Natural killer cell (primary cell): Measurements from ENCODE around the gene PGRMC1. TPM values are rescaled to one million over a fixed set of nuclear protein-coding genes. Genes with fewer than 3 reads are reported as not detected.
A peak's percentile ranks its signal among the peaks of the same experiment; 100 is the strongest.
"Not testable (repeated sequence)": the region's sequence is repeated elsewhere in the genome, so short reads cannot be mapped to it uniquely, and the experiment has no call there.

Experiments used
- ATAC-seq, 3 donors: fragments of 150-1000 bp in 2 of 3; fragments of 200-7000 bp in 1 of 3; cut with Tn5 transposase; 1 replicate in 1 of 3; 2 replicates in 2 of 3; pipeline ENCODE4 v1.10.0; 2021; ENCODE audit warnings: mild to moderate bottlenecking in 2 of 3, moderate library complexity in 2 of 3
- DNase-seq, 2 donors: peaks; one replicate each; pipeline versions ENCODE4 v3.0.0 to v3.0.0-alpha.2; 2013 to 2021; ENCODE audit warnings: mixed read lengths in 1 of 2
- H3K27ac ChIP-seq: one replicate; pipeline ENCODE4 v1.5.1; 2013; ENCODE audit warnings: mild to moderate bottlenecking, low read length
- H3K27me3 ChIP-seq: one replicate; pipeline ENCODE4 v1.6.1; 2013; ENCODE audit warnings: low read length; ENCODE audit not compliant: control insufficient read depth, insufficient read depth
- H3K36me3 ChIP-seq: one replicate; pipeline ENCODE4 v1.6.1; 2013; ENCODE audit warnings: low read length; ENCODE audit not compliant: control insufficient read depth, insufficient read depth
- H3K4me1 ChIP-seq: one replicate; pipeline ENCODE4 v1.6.1; 2013; ENCODE audit warnings: low read length; ENCODE audit not compliant: control insufficient read depth, insufficient read depth
- H3K4me3 ChIP-seq: one replicate; pipeline ENCODE4 v1.5.1; 2013; ENCODE audit warnings: low read length
- H3K9me3 ChIP-seq: one replicate; pipeline ENCODE4 v1.6.1; 2013; ENCODE audit warnings: low read length; ENCODE audit not compliant: control insufficient read depth, insufficient read depth
- H3K27ac Mint-ChIP-seq, 2 donors: one replicate each; pipeline ENCODE4 v1.8.0; 2022; ENCODE audit warnings: mild to moderate bottlenecking in 2 of 2, mixed read lengths in 2 of 2, moderate library complexity in 1 of 2
- H3K27me3 Mint-ChIP-seq, 2 donors: one replicate each; pipeline ENCODE4 v1.8.0; 2022; ENCODE audit warnings: low read depth in 2 of 2, mixed read lengths in 2 of 2
- H3K36me3 Mint-ChIP-seq: one replicate; pipeline ENCODE4 v1.8.0; 2022; ENCODE audit warnings: mixed read lengths
- H3K4me1 Mint-ChIP-seq, 2 donors: one replicate each; pipeline ENCODE4 v1.8.0; 2022; ENCODE audit warnings: mixed read lengths in 2 of 2
- H3K4me3 Mint-ChIP-seq: one replicate; pipeline ENCODE4 v1.8.0; 2022; ENCODE audit warnings: mild to moderate bottlenecking, moderate library complexity, mixed read lengths
- H3K9me3 Mint-ChIP-seq, 2 donors: one replicate each; pipeline ENCODE4 v1.8.0; 2022; ENCODE audit warnings: mixed read lengths in 2 of 2
- WGBS: methylation state at CpG from one replicate; pipeline ENCODE4 v1.1.7; 2013; ENCODE audit warnings: missing lambda C conversion rate; ENCODE audit not compliant: insufficient coverage; 5-methylcytosine and 5-hydroxymethylcytosine counted together
- intact Hi-C: fragments of 100-400 bp; cut with micrococcal nuclease; formaldehyde crosslinking; loops from one replicate; pipeline ENCODE4 v1.14.2; 2022
- total RNA-seq, 4 donors: library from RNA; stranded (reverse); fragments of 120-200 nt in 1 of 4; gene quantifications; one replicate each; pipeline versions ENCODE4 v1.2.3 to v1.2.4, GENCODE V29; 2013 to 2022
- TF ChIP-seq, protein P1 (sequence below): fragments of 200-600 bp; IDR thresholded peaks from one replicate; pipeline ENCODE4 v1.8.0; 2022; ENCODE audit warnings: antibody characterized with exemption

Gene PGRMC1
- total RNA-seq, 3 donors from 2014 or later (not counting 1 experiment from before 2014, with no cell fraction given), result 11.5 to 13.6 (median 13.2) TPM

- intact Hi-C loops, result no loop called here
- peaks cover 9 to 18% of the 10 kb centered on the region in 2 donors for H3K27me3 Mint-ChIP-seq
- TF ChIP-seq, protein P1, sequence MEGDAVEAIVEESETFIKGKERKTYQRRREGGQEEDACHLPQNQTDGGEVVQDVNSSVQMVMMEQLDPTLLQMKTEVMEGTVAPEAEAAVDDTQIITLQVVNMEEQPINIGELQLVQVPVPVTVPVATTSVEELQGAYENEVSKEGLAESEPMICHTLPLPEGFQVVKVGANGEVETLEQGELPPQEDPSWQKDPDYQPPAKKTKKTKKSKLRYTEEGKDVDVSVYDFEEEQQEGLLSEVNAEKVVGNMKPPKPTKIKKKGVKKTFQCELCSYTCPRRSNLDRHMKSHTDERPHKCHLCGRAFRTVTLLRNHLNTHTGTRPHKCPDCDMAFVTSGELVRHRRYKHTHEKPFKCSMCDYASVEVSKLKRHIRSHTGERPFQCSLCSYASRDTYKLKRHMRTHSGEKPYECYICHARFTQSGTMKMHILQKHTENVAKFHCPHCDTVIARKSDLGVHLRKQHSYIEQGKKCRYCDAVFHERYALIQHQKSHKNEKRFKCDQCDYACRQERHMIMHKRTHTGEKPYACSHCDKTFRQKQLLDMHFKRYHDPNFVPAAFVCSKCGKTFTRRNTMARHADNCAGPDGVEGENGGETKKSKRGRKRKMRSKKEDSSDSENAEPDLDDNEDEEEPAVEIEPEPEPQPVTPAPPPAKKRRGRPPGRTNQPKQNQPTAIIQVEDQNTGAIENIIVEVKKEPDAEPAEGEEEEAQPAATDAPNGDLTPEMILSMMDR, result no peak
These were observed 16.6 kb downstream of the PGRMC1 start for GRCh38 chrX:119252716-119253115.

DNA sequence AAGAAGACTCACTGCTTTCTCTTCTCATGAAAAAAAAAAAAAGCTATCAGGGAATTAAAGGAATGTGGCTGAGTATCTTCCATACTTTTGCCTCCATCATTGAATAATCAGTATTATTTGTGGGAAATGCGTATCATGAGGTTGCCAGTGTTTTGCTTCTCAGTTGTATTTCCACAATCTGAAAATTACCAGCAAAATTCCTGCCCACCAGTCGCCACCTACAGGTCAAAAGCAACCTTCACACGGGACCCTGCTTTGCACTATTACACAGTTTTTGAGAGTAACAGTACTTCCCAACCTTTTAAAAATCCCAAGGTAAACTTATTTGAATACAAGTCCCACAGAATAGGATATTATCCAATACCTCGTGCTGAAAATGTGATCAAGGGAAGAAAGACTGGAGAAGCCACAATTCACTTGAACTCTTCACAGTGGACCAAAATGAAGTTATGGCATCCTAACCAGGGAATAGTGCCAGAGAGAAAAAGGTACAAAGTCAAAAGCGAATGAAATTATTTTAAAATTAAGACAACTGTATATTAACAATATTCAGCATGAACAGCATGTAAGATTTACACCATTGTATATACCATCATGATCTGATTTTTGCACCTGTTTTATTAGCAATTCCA is 30.4 kb downstream of the PGRMC1 start:
- H3K27me3 Mint-ChIP-seq, result peaks cover 5 to 29% of the 10 kb centered on the region in 2 donors
- intact Hi-C loops, result loop anchor here (1.0 kb wide), 1 partner anchor 147 kb away; no protein-coding TSS in a partner anchor
- WGBS, result 0% methylated on average over 2 of the region's 5 CpGs
- no peak overlapping the region for H3K4me3 ChIP-seq
- H3K27me3 ChIP-seq, result peaks cover 3% of the 10 kb centered on the region
- no peaks in the 10 kb centered on the region for H3K4me1 ChIP-seq
- ATAC-seq, result peak in 1 of 3 donors; percentile 54
- H3K9me3 Mint-ChIP-seq, result no peaks in the 10 kb centered on the region
- no peaks in the 10 kb centered on the region for H3K4me1 Mint-ChIP-seq
- no peaks in the 10 kb centered on the region for H3K9me3 ChIP-seq
- H3K36me3 Mint-ChIP-seq, result no peaks in the 10 kb centered on the region
- H3K36me3 ChIP-seq, result no peaks in the 10 kb centered on the region
- no peak overlapping the region for H3K27ac Mint-ChIP-seq
- TF ChIP-seq, protein P1, result peak; percentile 61
- no peak overlapping the region for H3K4me3 Mint-ChIP-seq
- H3K27ac ChIP-seq, result no peak overlapping the region
- peak in 1 of 2 donors; percentile 55 for DNase-seq

More at GRCh38 chrX:119252716-119253115, 16.6 kb downstream of the PGRMC1 start:
- Mint-ChIP-seq H3K36me3 (no peaks in the 10 kb centered on the region), H3K4me1 (no peaks in the 10 kb centered on the region), H3K9me3 (no peaks in the 10 kb centered on the region), H3K27ac (no peak overlapping the region), H3K4me3 (no peak overlapping the region)
- no peaks in the 10 kb centered on the region for H3K36me3 ChIP-seq
- H3K4me3 ChIP-seq, result no peak overlapping the region
- DNase-seq (no peak), ATAC-seq (no peak)
- H3K27ac ChIP-seq, result no peak overlapping the region
- no peaks in the 10 kb centered on the region for H3K9me3 ChIP-seq
- no peaks in the 10 kb centered on the region for H3K4me1 ChIP-seq
- no peaks in the 10 kb centered on the region for H3K27me3 ChIP-seq
- WGBS, result 54% methylated on average over 2 of the region's 2 CpGs

DNA sequence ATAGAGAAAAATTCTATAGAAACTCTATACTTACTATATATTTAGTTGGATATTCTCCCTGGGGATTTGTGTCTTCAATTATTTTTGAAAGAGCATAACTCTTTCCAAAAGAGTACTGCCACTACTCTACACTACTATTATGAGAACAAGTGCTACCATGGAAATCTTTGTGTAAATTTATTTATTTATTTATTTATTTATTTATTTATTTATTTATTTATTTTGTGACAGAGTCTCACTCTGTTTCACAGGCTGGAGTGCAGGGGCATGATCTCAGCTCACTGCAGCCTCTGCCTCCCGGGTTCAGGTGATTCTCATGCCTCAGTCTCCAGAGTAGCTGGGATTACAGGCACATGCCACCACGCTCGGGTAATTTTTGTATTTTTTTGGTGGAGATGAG is 31.0 kb downstream of the PGRMC1 start:
- H3K36me3 ChIP-seq, H3K4me1 Mint-ChIP-seq, H3K4me3 ChIP-seq, H3K27ac ChIP-seq, H3K9me3 Mint-ChIP-seq, H3K27me3 ChIP-seq, DNase-seq, H3K4me3 Mint-ChIP-seq, H3K27ac Mint-ChIP-seq, H3K4me1 ChIP-seq, H3K36me3 Mint-ChIP-seq, H3K9me3 ChIP-seq, ATAC-seq, intact Hi-C loops: not testable (repeated sequence)
- WGBS, result 94% methylated on average over 2 of the region's 3 CpGs
- peaks cover 3 to 30% of the 10 kb centered on the region in 2 donors for H3K27me3 Mint-ChIP-seq

- intact Hi-C loops, result no loop called here
- no peak overlapping the region for H3K27ac Mint-ChIP-seq
These were observed 36.9 kb downstream of the PGRMC1 start for GRCh38 chrX:119272882-119273419.

More at GRCh38 chrX:119272882-119273419, 36.9 kb downstream of the PGRMC1 start:
- no peaks in the 10 kb centered on the region for H3K36me3 ChIP-seq
- H3K4me1 ChIP-seq, result peaks cover 11% of the 10 kb centered on the region
- Mint-ChIP-seq H3K9me3 (no peaks in the 10 kb centered on the region), H3K4me1 (peaks cover 0 to 10% of the 10 kb centered on the region in 2 donors), H3K27me3 (peaks cover 4 to 36% of the 10 kb centered on the region in 2 donors), H3K4me3 (no peak overlapping the region), H3K36me3 (no peaks in the 10 kb centered on the region)
- no peak for DNase-seq
- H3K27me3 ChIP-seq, result peaks cover 6% of the 10 kb centered on the region
- H3K27ac ChIP-seq, result no peak overlapping the region
- TF ChIP-seq, protein P1, result no peak
- no peak overlapping the region for H3K4me3 ChIP-seq
- ATAC-seq, result no peak
- WGBS, result 53% methylated on average over 42 of the region's 42 CpGs
- H3K9me3 ChIP-seq, result no peaks in the 10 kb centered on the region
